HG02678 (cell line): ENCODE data around the gene SLC15A3.

Source experiments
- ATAC-seq: cut with Tn5 transposase; IDR thresholded peaks from one replicate; pipeline ENCODE4 v1.9.1; 2021; ENCODE audit warnings: mild to moderate bottlenecking, moderate library complexity; ENCODE audit not compliant: unreplicated experiment

Gene SLC15A3

DNA sequence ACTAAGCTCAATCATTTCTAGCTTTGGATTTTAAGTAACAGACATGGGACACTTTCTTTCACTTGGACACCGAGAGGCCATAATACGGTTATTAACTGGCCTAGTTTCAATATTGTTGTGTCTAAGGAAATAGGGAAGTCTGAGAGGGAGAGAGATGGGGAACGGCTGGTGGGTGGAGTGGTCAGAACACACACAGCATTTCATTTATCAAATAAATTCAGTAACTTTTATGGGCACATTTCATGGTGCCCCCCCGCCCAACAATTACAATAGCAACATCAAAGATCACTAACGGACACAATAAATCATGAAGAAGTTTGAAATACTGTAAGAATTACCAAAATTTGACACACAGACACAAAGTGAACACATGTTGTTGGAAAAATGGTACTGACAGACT is 56.3 kb downstream of the SLC15A3 start:
- ATAC-seq, result no peak

DNA sequence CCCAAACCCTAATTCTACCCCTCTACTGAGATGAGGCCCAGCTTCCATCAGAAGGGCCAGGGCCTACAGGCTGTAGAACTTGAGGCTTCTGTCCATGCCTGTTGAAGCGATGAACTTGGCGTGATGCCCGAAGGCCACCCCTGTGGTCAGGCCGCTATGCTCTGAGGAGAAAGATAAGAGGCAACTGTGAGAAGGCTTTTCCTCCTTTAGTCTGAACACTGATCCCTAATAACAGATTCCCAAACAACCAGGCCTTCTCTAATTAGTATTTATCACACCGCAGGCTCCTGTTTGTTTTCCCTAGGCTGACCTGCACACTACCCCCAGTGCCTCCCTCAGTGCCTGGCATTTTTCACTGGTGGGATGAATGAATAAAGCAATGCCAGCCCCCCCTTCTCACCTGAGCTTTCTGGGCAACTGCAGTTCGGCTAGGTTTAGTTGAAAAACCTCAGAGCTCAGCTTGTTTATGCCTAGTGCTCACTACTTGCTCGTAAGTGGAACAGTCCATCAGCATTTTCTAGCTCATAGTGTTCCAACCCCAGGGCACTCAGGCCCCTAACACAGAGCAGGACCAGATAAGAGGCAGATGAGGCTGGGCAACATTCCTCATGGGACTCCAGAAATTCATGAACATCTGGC is 60.8 kb downstream of the SLC15A3 start:
- ATAC-seq, result no peak

DNA sequence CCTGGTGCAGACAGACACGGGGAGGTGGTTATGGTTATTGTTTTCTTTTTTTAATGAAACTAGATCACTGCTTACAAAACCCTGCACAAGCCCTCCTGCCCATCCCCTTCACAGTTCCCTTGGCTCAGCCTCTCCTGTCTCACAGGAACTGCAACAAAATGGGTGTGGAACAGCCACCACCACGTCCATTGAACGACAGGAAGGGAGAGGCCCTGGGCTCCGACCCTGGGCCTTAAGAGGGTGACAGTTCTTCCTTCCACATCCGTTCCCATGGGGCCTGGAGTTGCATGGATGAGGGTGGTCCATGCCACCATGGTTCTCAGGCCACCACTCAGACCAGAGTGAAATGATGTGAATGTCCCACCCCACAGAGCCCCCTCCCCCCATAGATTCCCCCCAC is 61.3 kb downstream of the SLC15A3 start:
- no peak for ATAC-seq

DNA sequence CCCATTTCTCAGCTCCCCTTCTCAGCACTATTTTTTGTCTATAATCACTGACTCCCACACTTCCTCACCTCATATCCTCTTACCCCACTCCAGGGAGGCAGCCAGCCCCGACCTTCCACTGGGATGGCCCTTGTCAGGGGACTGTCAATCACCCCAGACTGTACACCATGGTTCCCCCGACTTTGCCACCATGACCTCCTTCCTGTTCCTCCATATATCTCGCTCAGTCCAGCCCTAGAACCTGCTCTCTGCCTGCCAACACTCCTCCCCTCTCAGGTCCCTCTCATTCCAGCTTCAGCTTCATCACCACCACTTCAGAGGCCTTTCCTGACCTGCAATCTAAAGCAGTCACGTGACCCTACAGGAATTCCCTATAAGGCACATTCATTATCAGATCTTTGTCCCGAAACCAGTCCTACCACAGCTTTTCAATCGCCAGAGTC is 62.1 kb downstream of the SLC15A3 start:
- ATAC-seq, result no peak

DNA sequence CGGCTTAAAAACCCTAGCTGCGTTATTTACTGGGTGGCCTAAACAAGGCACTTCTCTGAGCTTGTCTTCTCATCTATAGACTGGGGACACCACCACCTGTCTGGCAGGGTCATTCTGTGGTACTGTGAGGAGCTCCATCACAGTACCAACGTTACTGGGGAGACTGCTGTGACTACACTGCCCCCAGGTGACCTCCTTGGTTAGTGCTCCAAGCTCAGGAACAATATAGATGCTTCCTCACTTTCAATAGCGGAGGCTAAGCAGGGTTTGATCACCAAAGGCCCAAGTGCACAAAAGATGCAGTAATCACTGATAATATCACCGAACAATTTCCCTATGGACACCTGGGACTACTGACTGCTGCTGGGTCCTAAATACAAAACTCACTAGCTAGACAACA is 64.4 kb downstream of the SLC15A3 start:
- ATAC-seq, result peak; percentile 43
